Fibroblast of mammary gland (primary cell): ENCODE data around the gene PLEKHA1.

Experiments
- DNase-seq: peaks from one replicate; pipeline ENCODE4 v3.0.0-alpha.2; 2010; ENCODE audit warnings: low read depth
- H3K4me3 ChIP-seq: 2 replicates; pipeline ENCODE4 v1.5.1; 2011; ENCODE audit warnings: low read depth, mild to moderate bottlenecking, low read length, moderate library complexity; ENCODE audit not compliant: control insufficient read depth
- CTCF ChIP-seq: conservative IDR thresholded peaks from 2 replicates; pipeline ENCODE4 v1.5.1; 2011; ENCODE audit warnings: low read depth, low read length, inconsistent platforms; ENCODE audit not compliant: control insufficient read depth, insufficient read depth

PLEKHA1 gene

DNA sequence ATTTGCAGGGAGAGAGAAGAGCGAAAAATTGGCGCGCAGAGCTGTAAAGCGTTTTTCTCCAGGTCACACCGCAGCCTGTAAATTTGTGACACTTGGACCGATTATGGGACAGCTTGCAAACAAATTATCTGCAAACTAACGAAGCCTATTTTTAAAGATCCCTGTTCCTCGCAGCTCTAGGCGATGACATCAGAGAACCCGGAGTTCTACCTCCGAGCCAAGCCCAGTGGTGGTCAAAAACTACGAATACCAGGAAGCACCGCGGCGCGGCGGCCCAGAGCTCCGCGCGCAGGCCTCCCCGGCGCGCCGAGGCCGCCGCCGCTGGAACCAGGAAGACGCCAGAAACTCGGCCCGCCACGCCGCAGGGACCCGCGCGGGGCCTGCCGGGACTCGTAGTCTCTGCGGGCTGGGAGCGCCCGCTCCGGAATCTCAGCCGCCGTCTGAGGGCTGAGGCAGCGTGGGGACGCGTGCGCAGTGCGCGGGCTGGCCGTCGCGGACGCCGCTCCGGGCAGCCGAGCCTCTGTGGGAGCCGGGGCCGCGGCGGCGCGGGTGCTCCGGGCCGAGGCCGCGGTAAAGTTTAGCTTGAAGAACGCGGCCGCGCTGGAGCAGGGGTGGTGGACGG, at the start of gene PLEKHA1:
TSS of gene PLEKHA1 (plus strand) at position 472 of the 622 bp plus-strand sequence. CDS start 18,493 bp downstream, outside the sequence.
- DNase-seq: peak; percentile 89
- H3K4me3 ChIP-seq: peak within 1 kb of the TSS; percentile 79
- TF ChIP-seq CTCF: no peak

GRCh38 chr10:122325235-122325634, 49.3 kb upstream of the PLEKHA1 start:
- DNase-seq: no peak
- no peak for TF ChIP-seq CTCF
- no peak overlapping the region for H3K4me3 ChIP-seq

DNA sequence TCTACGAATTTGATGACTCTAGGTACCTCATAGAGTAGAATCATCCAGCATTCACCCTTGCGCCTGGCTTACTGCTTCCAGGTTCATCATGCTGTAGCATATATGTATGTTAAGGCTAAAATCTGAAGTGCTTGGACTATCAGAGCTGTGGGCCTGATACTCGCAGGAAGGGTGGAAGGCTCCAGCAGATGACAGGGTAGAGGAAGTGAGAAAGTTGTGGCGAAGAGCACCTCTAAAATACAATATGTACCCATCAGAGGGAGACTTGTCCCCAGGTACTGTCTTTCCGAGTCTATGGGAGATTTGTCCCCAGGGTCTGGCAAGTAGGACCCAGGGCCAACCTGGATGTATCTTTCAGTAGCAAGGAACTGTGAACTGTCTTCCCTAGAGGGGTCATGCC, 48.1 kb upstream of the PLEKHA1 start:
- DNase-seq: no peak
- H3K4me3 ChIP-seq: no peak overlapping the region
- no peak for TF ChIP-seq CTCF

GRCh38 chr10:122326806-122327205, 47.7 kb upstream of the PLEKHA1 start:
- no peak for TF ChIP-seq CTCF
- H3K4me3 ChIP-seq: no peak overlapping the region
- DNase-seq: no peak

DNA sequence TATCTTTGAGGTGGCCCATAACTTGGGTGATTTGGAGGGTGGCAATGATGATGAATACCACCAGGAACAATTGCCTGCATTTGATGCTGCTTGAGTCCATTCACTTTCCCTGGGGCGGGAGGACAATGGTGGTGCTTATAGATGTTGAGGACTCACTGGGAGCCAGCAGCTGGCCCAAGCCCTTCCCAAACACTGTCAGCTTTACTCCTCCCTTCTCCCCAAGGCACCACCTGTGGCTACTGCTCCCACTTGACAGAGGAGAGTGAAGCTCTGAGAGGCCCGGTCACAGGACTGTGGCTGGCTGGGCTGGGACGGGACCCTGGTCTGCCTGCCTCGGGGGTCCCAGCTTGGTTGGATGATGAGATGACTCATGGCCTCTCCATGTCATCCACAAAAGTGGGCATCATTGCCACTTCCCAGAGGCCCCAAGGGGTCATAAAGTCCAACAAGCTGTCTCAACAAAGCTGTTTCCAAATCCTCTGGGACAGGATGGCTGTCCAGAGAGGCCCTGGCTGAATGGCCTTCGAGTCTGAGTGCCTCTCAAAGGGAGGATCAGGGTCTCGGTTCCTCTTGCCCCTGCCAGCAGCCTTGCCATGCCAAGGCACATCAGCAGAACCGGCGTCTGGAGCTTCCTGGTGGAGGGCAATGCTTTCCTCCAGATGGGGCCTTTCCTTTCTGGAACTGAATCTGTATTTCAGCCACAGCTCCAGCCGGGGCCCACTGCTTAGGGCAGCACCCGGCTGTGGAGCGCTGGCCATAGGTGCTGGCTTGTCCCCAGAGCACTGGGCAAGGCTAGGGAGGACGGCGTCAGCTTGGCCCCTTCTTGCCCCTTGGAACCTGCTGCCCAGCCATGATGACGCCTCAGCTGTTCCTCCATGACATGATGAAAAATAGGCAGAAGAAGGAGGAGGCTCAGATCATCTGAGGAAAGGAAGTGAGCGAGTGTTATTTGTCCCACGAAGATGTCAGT, 47.0 kb upstream of the PLEKHA1 start:
- H3K4me3 ChIP-seq: no peak overlapping the region
- no peak for TF ChIP-seq CTCF
- no peak for DNase-seq

DNA sequence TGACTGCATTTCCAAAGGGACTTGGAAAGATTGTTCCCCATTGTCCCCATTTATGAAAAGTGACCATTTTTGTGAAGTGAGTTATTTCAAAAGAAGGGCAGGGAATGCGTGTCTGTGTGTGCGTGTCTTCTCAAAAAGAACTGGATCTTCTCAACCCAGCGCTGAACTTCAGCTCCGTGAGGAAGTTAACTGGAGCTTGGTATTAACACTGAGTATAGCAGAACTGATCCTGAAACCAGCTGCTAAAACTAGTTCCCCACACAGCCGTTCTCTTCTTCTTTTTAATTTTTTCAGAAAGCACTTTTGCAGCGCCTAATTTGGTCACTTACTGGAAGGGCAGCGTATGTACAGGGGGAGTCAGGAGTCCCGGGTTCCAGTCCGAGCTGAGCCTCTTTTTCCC, 45.8 kb upstream of the PLEKHA1 start:
- DNase-seq: no peak
- no peak for TF ChIP-seq CTCF
- H3K4me3 ChIP-seq: no peak overlapping the region
